Ovary (tissue), 9 donors: ENCODE results near the gene MOB3B. TPM values are rescaled to one million over a fixed set of nuclear protein-coding genes. Genes with fewer than 3 reads are reported as not detected.

Experiments
- DNase-seq, 5 donors: peaks; one replicate each; pipeline ENCODE4 v3.0.0-alpha.2; 2019 to 2020
- H3K27ac ChIP-seq, 2 donors: fragments of 200-600 bp; one replicate each; pipeline versions ENCODE4 v1.5.1 to v1.8.0; 2019 to 2022
- H3K27me3 ChIP-seq: fragments of 200-600 bp; one replicate; pipeline ENCODE4 v1.8.0; 2022
- H3K36me3 ChIP-seq: fragments of 200-600 bp; sonication (generic); one replicate; pipeline ENCODE4 v1.5.1; 2019
- H3K4me1 ChIP-seq: one replicate; pipeline ENCODE4 v1.8.1; 2013; ENCODE audit warnings: mild to moderate bottlenecking, moderate library complexity; ENCODE audit not compliant: insufficient read depth
- H3K4me3 ChIP-seq: fragments of 200-600 bp; sonication (generic); one replicate; pipeline ENCODE4 v1.5.1; 2017
- H3K9me3 ChIP-seq, 2 donors: fragments of 200-600 bp in 1 of 2; sonication (generic) in 1 of 2; one replicate each; pipeline versions ENCODE4 v1.5.1 to v1.8.1; 2013 to 2019; ENCODE audit warnings: mild to moderate bottlenecking in 1 of 2, moderate library complexity in 1 of 2
- CTCF ChIP-seq, 3 donors: fragments of 450-650 bp in 2 of 3; fragments of 200-600 bp in 1 of 3; IDR thresholded peaks; one replicate each; pipeline versions ENCODE4 v1.5.1 to v1.8.0; 2016 to 2022; ENCODE audit warnings: antibody characterized with exemption in 3 of 3, mild to moderate bottlenecking in 1 of 3
- EP300 ChIP-seq: sonication (generic); formaldehyde crosslinking; IDR thresholded peaks from one replicate; pipeline ENCODE4 v1.6.1; 2017; ENCODE audit warnings: antibody characterized with exemption
- POLR2A ChIP-seq: fragments of 450-650 bp; IDR thresholded peaks from one replicate; pipeline ENCODE4 v1.6.1; 2017; ENCODE audit warnings: antibody characterized with exemption, mild to moderate bottlenecking, moderate library complexity
- WGBS, 3 donors: extraction: QIAGEN DNeasy Blood & Tissue Kit in 1 of 3; methylation state at CpG; one replicate each; pipeline versions ENCODE4 v1.1.5 to v1.1.7; 2013 to 2017; 5-methylcytosine and 5-hydroxymethylcytosine counted together
- intact Hi-C, 4 donors: fragments of 100-400 bp; cut with DNase I; formaldehyde crosslinking; loops; one replicate each; pipeline versions ENCODE4 v1.11.0 to v1.15.1; 2022 to 2023
- polyA plus RNA-seq, 2 donors: library from polyadenylated mRNA; stranded (reverse); fragments of 200-250 nt in 1 of 2; fragments of 350-450 nt in 1 of 2; fragmentation: Illumina TruSeq in 1 of 2; extraction: RNeasy Lipid Tissue Mini Kit (QIAGEN cat#74804) in 1 of 2; gene quantifications; one replicate each; pipeline ENCODE4 v1.2.3, GENCODE V29; 2013 to 2014
- total RNA-seq, 7 donors: library from RNA; depleted of rRNA in 2 of 7; stranded (reverse); fragments of >200 nt in 2 of 7; fragmentation: NEBNext Ultra II Directional in 3 of 7; extraction: Animal tissue kit (Norgen Biotek cat#: 25700) in 3 of 7; gene quantifications; one replicate each; pipeline versions ENCODE4 v1.1.0 to v1.2.4, GENCODE V29; 2016 to 2023
- donor health status: DM: no; HTN: no; CAD: no; lungs with moderate emphysema.
- donor health status: DM: no; HTN: no; CAD: no.
- donor health status: Bipolar disorder and iron deficiency.
- donor health status: DM: yes; HTN: yes; CAD: no.
- donor health status: DM: no; HTN: no; CAD: no.
- donor health status: DM: yes; HTN: yes; CAD: no.

The MOB3B gene
- total and polyA plus RNA-seq, 9 donors: 16.3 to 68.2 (median 28.1) TPM

GRCh38 chr9:27382308-27382707 is 147.3 kb downstream of the MOB3B start:
- Histone ChIP-seq H3K4me1 (peaks cover 3% of the 10 kb centered on the region), H3K27me3 (no peaks in the 10 kb centered on the region), H3K27ac (no peak overlapping the region), H3K4me3 (no peak overlapping the region), H3K9me3 (no peaks in the 10 kb centered on the region), H3K36me3 (no peaks in the 10 kb centered on the region)
- no peak for TF ChIP-seq EP300
- no peak for TF ChIP-seq POLR2A
- no peak for TF ChIP-seq CTCF (IDR thresholded peaks at IDR 0.05)
- DNase-seq: no peak
- 58 to 80% (median 65%) methylated on average over 4 of the region's 4 CpGs for WGBS, 3 donors
- intact Hi-C loops: loop anchor here in 1 of 4 donors (10.0 kb wide), 1 partner anchor 72 kb away; no protein-coding TSS in a partner anchor

GRCh38 chr9:27379311-27380251 is 150.0 kb downstream of the MOB3B start:
- Histone ChIP-seq H3K27ac (no peak overlapping the region), H3K36me3 (no peaks in the 10 kb centered on the region), H3K4me1 (peaks cover 3% of the 10 kb centered on the region), H3K27me3 (no peaks in the 10 kb centered on the region), H3K4me3 (no peak overlapping the region), H3K9me3 (no peaks in the 10 kb centered on the region)
- TF ChIP-seq CTCF (IDR thresholded peaks at IDR 0.05): no peak
- no peak for TF ChIP-seq EP300
- TF ChIP-seq POLR2A: no peak
- DNase-seq: no peak
- intact Hi-C loops: loop anchor here in 2 of 4 donors (10.0 kb wide), 2 partner anchors 55 to 75 kb away; no protein-coding TSS in a partner anchor
- WGBS, 3 donors: 83 to 86% (median 84%) methylated on average over 8 of the region's 8 CpGs

- WGBS, 3 donors: 31 to 45% (median 40%) methylated on average over 1 of the region's 1 CpG
- no peak for TF ChIP-seq POLR2A
- no peak for TF ChIP-seq CTCF (IDR thresholded peaks at IDR 0.05)
- TF ChIP-seq EP300: no peak
- Histone ChIP-seq H3K4me1 (peaks cover 5% of the 10 kb centered on the region), H3K9me3 (no peaks in the 10 kb centered on the region), H3K27ac (no peak overlapping the region), H3K4me3 (no peak overlapping the region), H3K27me3 (no peaks in the 10 kb centered on the region), H3K36me3 (no peaks in the 10 kb centered on the region)
- intact Hi-C loops: loop anchor here in 1 of 4 donors (10.0 kb wide), 1 partner anchor 57 kb away; no protein-coding TSS in a partner anchor
- no peak for DNase-seq
These were observed 151.7 kb downstream of the MOB3B start for GRCh38 chr9:27377811-27378456.

- Histone ChIP-seq H3K4me3 (no peak overlapping the region), H3K4me1 (peaks cover 7% of the 10 kb centered on the region), H3K27ac (no peak overlapping the region), H3K27me3 (no peaks in the 10 kb centered on the region), H3K36me3 (no peaks in the 10 kb centered on the region), H3K9me3 (no peaks in the 10 kb centered on the region)
- no peak for TF ChIP-seq POLR2A
- TF ChIP-seq EP300: no peak
- TF ChIP-seq CTCF (IDR thresholded peaks at IDR 0.05): no peak
- intact Hi-C loops: loop anchor here in 1 of 4 donors (10.0 kb wide), 1 partner anchor 58 kb away; no protein-coding TSS in a partner anchor
- DNase-seq: no peak
- WGBS, 3 donors: 37 to 51% (median 37%) methylated on average over 8 of the region's 8 CpGs
These were observed 152.3 kb downstream of the MOB3B start for GRCh38 chr9:27377147-27377807.
